Raji (cell line): Measurements from ENCODE around the gene IP6K3.

Source experiments
- POLR2A ChIP-seq: IDR thresholded peaks from 2 replicates; pipeline ENCODE4 v1.6.1; 2011; ENCODE audit warnings: low read depth, low read length, control low read depth; ENCODE audit not compliant: insufficient read depth

IP6K3 gene

DNA sequence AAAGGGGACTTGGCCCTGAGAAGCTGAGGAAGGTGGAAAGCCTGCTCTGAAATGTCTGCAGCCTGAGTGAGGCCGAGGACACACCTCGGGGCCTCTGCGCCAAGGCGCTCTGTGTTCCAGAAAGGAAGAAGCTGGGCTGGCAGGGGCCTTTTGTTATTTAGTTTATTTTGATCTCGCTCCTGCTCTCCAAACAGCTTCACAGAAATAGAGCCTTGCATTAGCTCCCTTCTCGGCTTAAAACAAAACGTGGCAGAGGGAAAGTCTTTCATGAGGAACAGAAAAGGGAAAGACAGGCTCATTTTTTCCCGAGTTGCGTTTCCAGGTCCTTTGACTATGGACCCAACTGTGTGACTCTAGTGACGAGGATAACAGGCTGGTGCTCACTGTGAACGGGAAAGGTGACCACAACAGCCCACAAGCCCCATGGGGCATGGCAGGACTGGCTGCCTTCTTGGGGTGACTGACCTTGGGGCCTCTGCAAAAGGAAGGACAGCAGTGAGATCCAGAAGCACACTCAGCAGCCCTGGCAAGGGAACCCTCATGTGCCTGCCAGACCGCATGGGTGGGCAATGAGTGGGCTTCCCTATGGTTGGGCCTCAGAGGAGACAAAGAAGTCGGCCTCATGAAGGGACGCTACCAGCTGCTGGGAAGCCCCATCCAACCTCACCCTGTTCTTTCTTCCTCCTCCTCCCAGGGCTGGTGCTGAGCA, 23.6 kb upstream of the IP6K3 start:
- no peak for TF ChIP-seq POLR2A

- TF ChIP-seq POLR2A, result no peak
Observed at GRCh38 chr6:33769248-33769821, 22.6 kb upstream of the IP6K3 start.

DNA sequence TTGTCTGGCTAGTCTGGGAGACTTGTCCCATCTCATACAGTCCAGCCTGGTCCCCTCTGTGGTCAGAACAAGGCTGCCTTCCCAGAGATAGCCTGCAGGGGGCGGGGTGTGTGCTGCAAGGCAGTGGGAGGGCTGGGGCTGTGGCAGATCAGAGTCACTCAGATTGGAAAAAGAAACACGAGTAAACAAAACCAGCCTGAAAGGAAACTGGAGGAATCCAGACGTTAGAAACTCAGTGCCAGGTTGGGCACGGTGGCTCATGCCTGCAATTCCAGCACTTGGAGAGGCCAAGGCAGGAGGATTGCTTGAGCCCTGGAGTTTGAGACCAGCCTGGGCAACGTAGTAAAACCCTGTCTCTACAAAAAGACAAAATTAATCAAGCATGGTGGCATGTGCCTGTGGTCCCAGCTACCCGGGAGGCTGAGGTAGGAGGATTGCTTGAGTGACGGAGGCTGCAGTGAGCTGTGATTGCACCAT, 22.0 kb upstream of the IP6K3 start:
- no peak for TF ChIP-seq POLR2A

DNA sequence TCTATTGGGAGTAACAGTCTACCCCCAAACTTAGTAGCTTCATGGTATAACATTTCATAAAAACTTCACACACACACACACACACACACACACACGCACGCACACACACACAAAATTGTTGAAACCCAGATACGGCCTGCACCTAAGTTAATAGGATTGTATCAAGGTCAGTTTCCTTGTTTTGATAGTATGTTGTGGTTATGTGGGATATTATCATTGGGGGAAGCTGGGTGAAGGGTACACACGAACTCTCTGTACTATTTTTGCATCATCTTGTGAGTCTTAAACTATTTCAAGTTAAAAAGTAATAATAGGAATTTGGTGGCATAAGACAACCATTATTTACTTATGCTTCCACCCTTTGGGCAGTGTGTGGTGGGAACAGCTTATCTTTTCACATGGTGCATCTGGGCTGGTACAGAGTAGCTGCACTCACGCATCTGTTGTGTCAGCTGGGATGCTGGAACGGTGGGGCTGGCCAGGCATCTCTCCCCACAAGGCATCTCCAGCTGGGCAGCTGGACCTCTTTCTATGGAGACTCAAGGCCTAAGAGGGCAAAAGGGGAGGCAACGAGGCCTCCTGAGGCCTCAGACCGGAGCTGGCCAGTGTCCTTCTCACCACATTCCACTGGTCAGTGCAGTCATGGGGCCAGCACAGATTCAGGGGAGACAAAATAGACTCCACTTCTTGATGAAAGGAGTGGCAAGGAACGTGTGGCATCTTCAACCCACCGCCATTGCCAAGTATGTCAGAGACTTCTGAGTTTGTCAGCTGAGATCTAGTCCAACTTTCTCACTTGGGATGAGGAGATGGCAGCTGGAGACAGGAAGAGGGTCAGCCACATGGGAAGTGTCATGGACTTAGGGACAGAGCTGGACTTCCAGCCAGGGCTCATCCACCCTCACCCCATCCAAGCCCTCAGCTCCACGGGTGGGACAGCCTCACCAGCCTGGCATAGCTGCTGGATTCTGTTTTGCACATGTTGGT, 20.5 kb upstream of the IP6K3 start:
- TF ChIP-seq POLR2A, result no peak

GRCh38 chr6:33765368-33765767, 18.7 kb upstream of the IP6K3 start:
- TF ChIP-seq POLR2A, result no peak

GRCh38 chr6:33764036-33764435, 17.3 kb upstream of the IP6K3 start:
- no peak for TF ChIP-seq POLR2A

DNA sequence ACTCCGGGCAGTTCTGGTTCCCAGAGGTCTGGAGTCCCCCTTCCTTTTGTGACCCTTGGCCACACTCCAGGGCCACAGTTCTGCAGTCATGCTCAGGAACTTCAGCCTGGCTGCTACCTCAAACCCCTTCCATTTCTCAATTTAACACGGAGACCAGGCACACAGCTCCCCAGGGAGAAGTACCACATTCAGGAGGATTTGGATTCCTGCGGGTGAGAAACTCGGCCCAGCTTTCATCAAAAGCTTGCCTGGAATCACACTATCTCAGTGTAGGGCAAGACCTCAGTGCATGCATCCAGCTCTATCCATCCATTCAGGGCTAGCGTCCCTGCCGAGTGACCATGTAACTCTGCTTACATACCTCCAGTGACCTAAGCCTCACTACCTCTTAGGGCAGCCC, 16.8 kb upstream of the IP6K3 start:
- no peak for TF ChIP-seq POLR2A

DNA sequence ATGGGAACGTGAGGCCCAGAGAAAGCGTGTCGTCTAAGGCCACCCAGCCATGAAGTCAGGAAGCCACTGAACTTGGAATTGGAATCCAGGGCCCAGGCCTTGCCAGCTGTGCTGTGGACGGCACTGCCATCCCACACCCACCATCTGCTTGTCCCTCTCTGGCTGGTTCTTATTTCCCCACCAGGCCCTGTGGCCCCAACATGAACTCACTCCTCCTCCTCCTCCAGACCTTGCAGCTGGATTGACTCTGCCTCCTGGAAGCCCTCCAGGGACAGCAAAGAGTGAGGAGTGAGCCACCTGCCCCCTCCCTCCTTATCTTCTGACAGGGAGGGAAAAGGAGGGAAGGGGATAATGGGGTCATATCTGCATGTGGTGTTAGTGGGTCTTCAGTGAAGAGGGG, 16.0 kb upstream of the IP6K3 start:
- no peak for TF ChIP-seq POLR2A

- no peak for TF ChIP-seq POLR2A
Observed at GRCh38 chr6:33761922-33762629, 15.4 kb upstream of the IP6K3 start.

DNA sequence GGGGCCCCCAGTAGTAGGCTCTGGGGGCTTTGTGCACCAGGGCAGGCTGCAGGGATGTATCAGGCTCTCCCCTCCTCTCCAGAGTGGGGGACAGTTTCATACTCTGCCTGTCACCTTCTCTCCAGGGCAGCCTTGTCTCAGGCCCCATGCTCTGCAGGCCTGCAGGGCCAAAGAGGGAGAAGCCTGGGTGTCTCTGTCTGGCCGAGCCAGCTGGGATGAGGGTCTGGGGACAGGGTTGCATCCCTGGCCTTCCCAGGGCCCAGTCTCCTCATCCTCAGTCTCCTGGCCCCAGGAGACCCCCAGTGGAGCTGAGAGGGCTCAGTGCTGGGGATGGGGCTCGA, 14.8 kb upstream of the IP6K3 start:
- no peak for TF ChIP-seq POLR2A

- TF ChIP-seq POLR2A, result no peak
Observed at GRCh38 chr6:33759887-33760629, 13.4 kb upstream of the IP6K3 start.

GRCh38 chr6:33758815-33759216, 12.1 kb upstream of the IP6K3 start:
- TF ChIP-seq POLR2A, result no peak

DNA sequence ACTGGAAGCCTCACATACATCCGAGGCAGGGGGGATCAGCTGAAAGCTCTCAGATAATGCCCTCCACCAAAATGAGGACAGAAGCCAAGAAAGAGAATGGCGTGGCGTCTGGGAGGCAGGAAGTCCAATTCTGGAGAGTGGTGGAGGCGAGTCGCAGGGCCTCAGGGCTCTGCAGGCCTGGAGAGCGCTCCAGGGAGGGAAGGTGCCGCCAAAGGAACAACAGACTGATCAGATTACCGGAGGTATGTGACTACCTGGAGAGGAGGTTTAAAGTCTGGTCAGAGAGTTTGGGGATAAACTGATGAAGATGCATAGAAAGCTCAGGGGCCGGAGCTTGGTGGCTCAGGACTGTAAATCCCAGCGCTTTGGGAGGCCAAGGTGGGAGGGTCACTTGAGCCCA, 11.2 kb upstream of the IP6K3 start:
- TF ChIP-seq POLR2A, result no peak

DNA sequence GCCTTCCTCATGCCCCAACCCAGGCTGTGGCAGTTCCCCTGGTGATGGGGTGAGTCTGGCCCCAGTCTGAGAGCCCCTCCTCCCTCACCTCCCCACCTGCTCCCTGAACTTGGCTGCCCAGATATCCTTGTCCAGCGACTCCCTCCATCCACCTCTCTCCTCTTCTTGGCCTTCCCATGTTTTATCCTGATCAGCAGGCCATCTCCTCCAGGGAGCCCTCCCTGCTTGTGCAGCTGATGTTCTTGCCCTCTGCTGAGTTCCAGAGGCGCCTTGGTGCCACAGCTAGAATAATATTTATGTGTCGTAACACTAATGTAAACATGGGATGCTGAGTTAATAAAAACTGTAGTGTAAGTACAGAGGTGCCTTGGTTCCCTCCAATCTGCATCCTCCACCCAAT, 10.4 kb upstream of the IP6K3 start:
- no peak for TF ChIP-seq POLR2A
